GM19372 (cell line): ENCODE data around the gene ZSCAN31.
A peak's percentile ranks its signal among the peaks of the same experiment; 100 is the strongest.
"Not testable (repeated sequence)": the region's sequence is repeated elsewhere in the genome, so short reads cannot be mapped to it uniquely, and the experiment has no call there.

Source experiments
- ATAC-seq: cut with Tn5 transposase; IDR thresholded peaks from one replicate; pipeline ENCODE4 v1.9.1; 2021; ENCODE audit warnings: mild to moderate bottlenecking, low read depth, moderate library complexity; ENCODE audit not compliant: unreplicated experiment

The ZSCAN31 gene

GRCh38 chr6:28323813-28324424 is 12.0 kb downstream of the ZSCAN31 start:
- no peak for ATAC-seq

GRCh38 chr6:28322661-28323060 is 13.3 kb downstream of the ZSCAN31 start:
- no peak for ATAC-seq

- not testable (repeated sequence) for ATAC-seq
Observed at GRCh38 chr6:28317866-28318265, 18.1 kb downstream of the ZSCAN31 start.

- no peak for ATAC-seq
Observed at GRCh38 chr6:28315628-28316027, 20.3 kb downstream of the ZSCAN31 start.

GRCh38 chr6:28312939-28313338 is 23.0 kb downstream of the ZSCAN31 start:
- ATAC-seq: no peak

- ATAC-seq: no peak
Observed at GRCh38 chr6:28311139-28311823, 24.7 kb downstream of the ZSCAN31 start.

GRCh38 chr6:28306363-28306762 is 29.6 kb downstream of the ZSCAN31 start:
- not testable (repeated sequence) for ATAC-seq

GRCh38 chr6:28303570-28303969 is 32.4 kb downstream of the ZSCAN31 start:
- peak; percentile 88 for ATAC-seq

GRCh38 chr6:28296520-28297060 is 39.4 kb downstream of the ZSCAN31 start:
- ATAC-seq: no peak

GRCh38 chr6:28295326-28295725 is 40.6 kb downstream of the ZSCAN31 start:
- no peak for ATAC-seq

- no peak for ATAC-seq
Observed at GRCh38 chr6:28291573-28291972, 44.4 kb downstream of the ZSCAN31 start.

- ATAC-seq: no peak
Observed at GRCh38 chr6:28282926-28283325, 53.0 kb downstream of the ZSCAN31 start.

- ATAC-seq: peak; percentile 74
Observed at GRCh38 chr6:28281288-28282064, 54.5 kb downstream of the ZSCAN31 start, which contains the start of gene PGBD1. Gene PGBD1, plus strand, starts transcription at chr6:28281572. Its CDS starts 2,242 bp downstream, at chr6:28283814.

- ATAC-seq: no peak
Observed at GRCh38 chr6:28280595-28281287, 55.2 kb downstream of the ZSCAN31 start.

GRCh38 chr6:28277746-28278145 is 58.2 kb downstream of the ZSCAN31 start:
- no peak for ATAC-seq

GRCh38 chr6:28274888-28275287 is 61.1 kb downstream of the ZSCAN31 start:
- ATAC-seq: no peak
